NCI-H1417 (cell line): Measurements from ENCODE around the gene SYNJ2BP.

Experiments
- DNase-seq, 3 experiments: peaks; one replicate each; lab custom pipeline; 2025; lab: John Stamatoyannopoulos, UW

Gene SYNJ2BP

DNA sequence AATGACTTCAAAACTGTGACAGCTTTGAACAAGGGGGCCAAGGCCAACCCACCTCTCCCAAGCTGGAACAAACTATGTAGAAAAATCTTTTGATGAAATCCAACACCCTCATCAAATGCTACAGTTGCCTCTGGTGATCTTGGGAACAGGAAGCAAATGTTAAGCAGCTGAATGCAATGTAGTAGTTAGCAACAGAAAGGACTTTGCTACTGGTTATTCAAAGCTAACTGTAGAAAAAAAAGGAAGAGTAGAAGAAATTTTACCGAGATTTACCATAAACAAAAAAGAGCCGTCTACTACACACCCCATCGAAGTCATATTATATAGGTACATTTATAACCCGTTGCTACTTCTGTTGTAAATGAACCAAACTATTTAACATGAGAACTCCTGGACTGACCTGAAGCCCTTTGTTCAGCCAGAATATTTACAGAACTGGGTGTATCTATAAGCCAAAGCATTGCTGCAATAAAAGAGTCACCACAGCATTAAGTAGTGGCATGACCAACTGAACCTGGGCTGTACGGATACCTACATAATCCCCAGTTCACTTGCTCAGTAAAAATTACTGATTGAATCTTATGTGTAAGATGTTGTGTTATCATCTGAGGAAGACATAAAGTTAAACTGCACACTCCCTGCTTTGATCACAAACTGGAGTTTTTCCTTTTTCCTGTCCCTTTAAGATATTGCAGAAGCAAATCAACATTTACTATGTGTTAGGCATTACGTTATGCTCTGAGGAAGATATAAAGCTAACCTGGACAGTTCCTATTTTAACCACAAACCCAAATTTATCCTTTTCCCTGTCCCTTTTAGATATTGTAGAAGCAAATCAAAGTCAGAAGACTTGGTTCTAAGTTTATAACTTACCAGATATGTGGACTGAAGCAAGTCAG lies 25.1 kb downstream of the SYNJ2BP start:
- no peak for DNase-seq

DNA sequence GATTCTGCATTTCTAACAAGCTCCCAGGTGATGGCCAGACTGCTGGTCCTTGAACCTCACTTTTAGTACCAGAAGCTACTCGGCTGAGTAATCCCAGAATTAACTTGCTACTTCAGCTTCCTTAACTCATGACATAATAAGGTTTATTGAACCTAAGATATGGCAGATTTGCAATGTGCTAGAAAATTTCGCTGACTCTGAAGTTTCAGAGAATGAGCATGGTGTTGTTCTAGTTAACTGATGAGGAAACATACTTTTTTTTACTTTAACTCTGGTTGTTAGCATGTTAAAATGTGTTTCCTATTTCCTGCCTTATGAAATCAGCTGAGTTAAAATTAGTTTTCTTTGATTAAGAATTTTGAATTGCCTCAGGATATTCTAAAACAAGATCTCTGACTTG lies 34.4 kb downstream of the SYNJ2BP start:
- no peak for DNase-seq

DNA sequence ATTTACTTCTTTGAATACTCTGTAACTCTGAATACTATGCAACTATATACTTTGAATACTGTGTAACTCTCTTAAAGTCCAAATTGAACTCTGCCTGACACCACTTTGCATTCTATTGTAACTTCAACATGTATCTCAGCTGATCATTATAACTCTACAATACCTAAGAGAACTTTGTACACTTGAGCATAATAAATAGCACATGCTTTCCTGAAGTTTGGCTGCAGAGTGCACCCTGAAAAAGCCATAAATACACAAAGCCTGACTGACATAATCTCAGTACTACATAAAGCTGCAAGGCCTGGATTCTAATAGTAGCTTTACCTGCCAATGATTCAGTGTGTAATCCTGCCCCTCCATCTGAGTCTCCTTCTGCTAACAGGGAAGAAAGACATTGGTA lies 36.1 kb downstream of the SYNJ2BP start:
- no peak for DNase-seq

DNA sequence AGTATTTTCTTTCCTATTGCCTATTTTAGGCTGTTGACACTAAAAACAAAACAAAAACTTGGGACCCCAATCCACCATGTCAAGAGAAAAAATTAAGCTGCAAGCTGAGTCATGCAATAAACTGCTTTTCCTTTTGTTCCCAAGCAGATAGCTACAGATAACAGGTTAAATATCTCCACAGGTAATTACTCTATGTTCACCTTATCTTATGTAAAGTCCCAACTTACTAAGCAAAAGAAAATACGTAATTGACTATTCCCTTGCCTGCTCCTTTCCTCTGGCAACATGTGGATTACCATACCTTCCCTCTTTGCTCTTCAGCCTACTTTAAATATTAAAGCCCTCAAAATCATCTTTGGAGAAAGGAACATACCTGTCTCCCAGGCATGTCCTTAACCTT lies 38.2 kb downstream of the SYNJ2BP start:
- no peak for DNase-seq
